RPMI7951 (cell line): ENCODE results near the gene LRRC59. TPM values are rescaled to one million over a fixed set of nuclear protein-coding genes. Genes with fewer than 3 reads are reported as not detected.

Source experiments
- DNase-seq: peaks from one replicate; pipeline ENCODE4 v3.0.0-alpha.2; 2012; ENCODE audit warnings: low read depth
- total RNA-seq: library from RNA; depleted of rRNA; stranded (reverse); fragments of >200 nt; shearing (Covaris generic); gene quantifications from 2 replicates; pipeline ENCODE4 v1.2.3, GENCODE V29; 2014; rRNA removed

LRRC59 gene
- total RNA-seq, 1 experiment from 2014 or later, result 141 TPM

DNA sequence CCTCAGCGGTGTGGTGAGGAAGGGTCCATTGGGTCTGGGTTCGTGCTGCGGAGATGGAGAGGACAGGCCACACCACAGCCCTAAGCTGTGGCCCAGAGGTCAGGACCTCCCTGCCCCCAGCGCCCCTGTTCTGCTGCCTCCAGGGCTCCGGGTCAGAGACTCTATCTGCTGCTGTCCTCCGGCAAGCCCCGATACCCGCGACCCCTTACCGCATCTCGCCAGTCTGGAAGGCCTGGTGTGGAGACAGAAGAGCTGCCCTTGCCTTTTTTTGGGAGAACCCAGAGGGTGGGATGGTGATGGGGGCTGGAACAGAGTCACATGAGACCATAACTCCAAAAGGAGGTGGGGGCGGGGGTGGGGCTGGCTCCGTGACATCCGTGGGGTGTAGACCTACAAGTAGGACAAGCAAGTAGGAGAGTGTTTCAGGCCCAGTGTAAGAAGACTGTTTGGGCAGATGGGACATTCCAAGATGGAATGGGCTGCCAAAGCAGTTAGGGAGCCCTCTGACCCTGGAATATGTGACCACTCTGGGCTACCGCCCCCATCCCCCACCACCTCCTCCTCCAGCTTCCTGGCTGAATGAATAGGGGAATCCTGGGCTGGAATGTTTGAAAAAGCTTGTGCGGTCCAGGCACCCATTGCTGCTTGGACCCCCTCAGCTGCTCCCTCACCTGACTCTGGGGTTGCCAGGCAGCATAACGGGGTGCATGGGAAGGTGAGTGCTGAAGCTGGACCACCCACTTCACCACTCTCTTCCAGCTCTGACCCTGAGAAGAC, 50.0 kb downstream of the LRRC59 start:
- no peak for DNase-seq

DNA sequence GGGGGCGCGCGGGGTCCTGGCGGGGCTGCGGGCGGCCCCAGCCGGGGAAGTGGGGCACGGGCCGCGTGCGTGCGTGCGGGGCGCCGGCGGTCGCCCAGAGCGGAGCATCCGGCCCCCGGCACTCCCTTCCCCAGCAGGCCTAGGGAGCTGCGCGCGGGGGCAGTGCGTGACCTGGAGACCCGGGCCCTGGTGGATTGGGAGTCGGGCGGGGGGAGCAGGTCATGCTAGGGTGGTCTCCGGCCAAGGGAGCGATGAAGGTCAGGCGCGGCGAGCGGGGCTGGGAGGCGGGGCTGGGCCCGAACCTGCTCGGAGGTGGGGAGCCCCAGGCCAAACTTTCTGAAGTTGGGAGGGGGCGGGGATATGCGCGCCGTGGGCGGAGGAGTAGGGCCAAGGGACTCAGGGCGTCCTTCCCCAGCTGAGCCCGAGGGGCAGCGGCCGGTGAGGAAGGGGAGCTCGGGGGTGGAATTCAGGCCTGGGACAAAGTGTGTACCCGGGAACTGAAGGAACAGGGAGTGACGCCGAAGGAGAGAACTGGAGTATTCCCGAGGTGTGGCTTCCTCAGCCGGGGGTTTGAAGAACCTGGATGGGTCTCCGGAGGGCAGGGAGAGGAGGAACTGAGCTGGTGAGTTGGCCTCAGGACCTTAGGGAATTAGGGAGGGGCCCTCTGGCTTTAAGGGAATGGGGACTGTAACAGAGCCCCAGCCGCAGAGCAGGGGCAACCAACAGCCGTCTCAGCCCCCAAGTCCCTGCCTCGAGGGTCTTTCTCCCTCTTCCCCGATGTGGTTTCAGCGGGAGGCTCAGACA, 50.8 kb downstream of the LRRC59 start:
- DNase-seq, result no peak

DNA sequence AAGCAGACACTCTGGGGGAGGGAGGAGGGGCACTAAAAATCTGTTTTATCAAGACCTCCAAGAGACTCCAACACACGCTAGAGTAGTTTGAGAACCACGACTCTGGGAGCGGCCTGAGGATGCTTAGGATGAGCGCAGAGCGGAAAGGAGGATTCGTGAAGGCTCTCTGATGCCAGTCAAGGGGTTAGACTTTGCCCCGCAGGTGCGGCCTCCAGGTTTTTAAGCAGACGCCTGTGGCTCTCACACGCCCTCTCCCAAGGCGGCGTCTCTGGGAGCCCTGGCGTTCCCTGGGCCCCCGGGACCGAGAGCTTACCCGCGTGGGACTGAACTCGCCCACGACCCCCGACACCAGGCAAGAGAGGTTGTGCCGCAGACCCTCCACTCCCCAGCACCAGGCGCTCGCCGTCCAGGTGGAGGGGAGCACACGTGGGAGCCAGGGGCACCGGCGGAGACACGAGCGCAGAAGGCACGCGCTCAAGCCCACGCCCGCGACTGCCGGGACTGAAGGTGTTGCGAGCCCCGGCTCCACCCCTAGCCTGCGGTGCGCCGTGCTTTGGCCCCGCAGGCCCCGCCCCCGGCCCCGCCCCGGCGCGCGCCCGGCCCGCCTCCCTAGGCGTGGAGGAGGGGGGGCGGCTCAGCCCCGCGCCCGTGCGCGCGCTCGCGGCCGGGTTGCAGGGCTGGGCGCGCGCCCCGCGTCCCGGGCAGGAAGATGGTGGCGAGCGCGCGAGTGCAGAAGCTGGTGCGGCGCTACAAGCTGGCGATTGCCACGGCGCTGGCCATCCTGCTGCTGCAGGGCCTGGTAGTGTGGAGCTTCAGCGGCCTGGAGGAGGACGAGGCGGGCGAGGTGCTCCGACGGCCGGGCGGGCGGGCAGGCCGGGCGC, 51.7 kb downstream of the LRRC59 start, which contains the start of gene XYLT2:
Gene XYLT2 (plus strand): TSS at position 695 of the 881 bp plus-strand sequence. CDS start 15 bp downstream, at position 710.
- DNase-seq, result peak; percentile 84

DNA sequence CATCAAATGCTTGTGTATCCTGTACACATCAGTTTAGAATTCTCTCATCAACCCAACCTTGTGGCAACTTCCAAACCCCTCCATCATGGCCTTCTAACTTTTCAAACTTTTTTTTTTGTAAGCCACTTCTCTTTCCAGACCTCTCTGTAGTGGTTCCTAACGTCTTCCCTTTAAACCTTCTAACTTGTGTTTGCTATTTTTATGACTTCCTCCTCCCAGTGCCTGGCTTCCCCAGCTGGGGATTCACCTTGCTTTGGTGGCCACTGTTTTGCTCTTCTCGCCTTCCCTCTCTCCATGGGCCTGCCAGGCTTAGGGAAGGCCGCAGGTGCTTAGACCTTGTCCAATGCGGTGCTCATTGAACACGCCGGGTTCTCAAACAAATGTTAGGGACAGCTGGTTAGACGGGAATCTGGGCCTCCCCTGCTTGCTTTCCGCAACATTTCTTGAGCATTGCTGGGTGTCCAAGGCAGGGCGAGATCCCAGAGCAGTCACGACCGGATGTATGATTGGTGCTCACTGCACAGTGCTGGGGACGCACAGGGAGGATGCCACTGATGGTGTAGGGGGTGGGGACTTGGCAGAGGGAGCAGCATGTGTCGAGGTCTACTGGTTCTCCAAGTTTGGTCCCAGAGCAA, 52.5 kb downstream of the LRRC59 start:
- no peak for DNase-seq

DNA sequence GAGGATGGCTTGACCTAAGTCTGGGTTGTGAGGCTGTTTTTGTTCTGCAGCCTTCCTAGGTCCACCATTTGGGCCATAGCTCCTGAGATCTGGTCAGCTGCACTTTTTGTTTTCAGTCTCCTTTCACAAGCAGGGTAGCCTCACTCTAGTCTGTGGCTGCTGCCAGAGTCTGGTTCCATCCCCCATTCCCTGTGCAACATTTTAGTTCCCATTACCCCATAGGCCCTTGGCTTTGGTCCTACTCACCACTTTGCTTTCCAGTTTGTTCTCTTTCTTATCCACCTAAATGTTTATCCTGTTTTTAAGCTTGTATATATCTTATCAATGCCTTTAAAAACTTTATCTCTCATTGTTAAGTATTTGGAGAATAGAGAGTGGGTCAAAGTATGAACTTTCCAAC, 57.9 kb downstream of the LRRC59 start:
- no peak for DNase-seq

DNA sequence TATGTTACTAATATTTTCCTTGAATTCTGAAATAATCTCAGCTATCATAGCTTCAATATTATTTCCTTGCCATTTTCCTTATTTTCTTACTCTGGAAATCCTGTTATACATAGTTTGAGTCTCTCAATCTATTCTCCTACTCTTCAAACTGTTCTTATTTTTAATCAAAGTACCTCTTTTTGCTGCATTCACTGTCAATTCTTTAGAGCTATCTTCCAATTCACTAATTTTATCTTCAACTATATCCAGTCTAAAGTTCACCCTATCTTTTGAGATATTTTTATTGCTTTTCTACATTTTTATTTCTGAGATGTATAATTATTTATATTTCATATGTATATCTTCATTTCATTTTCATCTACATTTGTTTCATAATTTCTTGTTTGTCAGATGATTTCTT, 58.7 kb downstream of the LRRC59 start:
- no peak for DNase-seq

DNA sequence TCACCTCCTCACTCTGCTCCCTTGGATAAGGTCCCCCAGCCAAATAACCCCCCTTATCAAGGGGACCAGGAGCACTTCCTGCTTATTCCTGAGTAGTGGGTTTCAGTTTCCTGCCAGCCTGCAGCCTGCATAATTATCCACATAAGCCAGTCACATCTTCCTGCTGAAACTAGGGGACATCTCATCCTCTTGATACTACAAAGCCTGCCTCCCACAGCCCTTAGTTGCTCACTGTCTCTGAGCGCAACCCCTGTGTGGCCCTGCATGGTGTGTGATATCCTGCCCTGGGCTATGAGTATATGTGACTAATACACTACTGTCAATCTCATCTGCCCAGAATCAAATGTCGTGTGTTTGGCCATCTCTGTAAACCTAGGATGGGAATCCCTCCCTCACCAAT, 59.4 kb downstream of the LRRC59 start:
- DNase-seq, result peak; percentile 41

DNA sequence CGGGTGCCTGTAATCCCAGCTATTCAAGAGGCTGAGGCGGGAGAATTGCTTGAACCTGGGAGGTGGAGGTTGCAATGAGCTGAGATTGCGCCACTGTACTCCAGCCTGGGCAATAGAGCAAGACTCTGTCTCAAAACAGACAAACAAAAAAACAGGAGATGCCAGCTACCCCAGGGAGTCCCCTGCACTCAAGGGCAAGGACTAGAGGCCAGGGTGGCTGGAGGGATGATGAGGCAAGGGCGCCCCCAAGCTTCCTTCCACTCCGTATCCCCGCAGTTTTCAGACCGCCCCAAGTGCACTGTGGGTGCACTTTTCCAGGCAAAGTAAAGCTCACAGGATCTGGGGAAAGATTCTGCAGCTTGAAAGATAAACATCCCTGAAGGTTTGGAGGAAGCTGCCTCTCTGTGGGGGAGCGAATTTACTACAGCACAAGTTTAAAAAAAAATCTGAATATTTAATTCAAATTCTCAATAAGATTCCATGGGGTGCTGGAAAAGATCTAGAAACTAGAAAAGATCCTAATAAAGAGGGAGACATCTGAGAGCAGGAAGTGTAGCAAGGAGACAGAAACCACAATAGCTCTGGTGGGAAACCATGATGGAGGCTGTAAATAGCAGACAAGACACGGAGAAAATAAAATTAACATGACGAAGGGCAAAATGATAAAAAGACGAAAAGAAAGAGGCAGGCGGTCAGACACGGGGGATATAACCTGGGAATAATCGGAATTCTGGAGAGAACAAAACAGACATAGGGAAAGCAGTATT, 63.8 kb downstream of the LRRC59 start:
- peak; percentile 14 for DNase-seq

DNA sequence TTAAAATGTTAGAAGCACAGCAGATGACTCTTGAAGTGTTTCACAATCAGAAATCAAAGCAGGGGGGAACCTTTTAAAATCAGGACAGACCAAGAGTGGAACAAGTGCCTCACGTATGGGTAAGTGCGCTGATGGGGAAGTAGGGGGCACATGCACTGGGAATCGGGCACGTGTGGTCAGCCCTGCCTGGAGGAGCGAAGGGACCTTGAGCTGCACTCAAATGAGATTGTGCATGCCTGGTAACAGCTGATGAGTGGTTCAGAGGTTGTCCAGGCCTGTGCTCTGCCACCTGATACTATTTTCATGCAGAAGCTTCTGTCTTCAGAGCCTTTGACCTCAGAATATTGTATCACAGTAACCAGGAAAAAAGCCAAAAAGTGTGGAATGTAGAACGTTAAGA, 65.1 kb downstream of the LRRC59 start:
- DNase-seq, result no peak

Other genes with a start within 250 kb of the LRRC59 start
- 9.5 and 12.8 TPM in 2 replicates for gene PPP1R9B, start 246.8 kb downstream of the LRRC59 start, total RNA-seq
- gene SGCA, start 231.5 kb downstream of the LRRC59 start, total RNA-seq, result not detected in 2 replicates
- 239 and 259 TPM in 2 replicates for gene COL1A1, start 195.9 kb downstream of the LRRC59 start, total RNA-seq
- 0.29 TPM in 1 of 2 replicates, not detected in the other for gene TMEM92, start 123.1 kb downstream of the LRRC59 start, total RNA-seq
- 12.4 and 15.2 TPM in 2 replicates for gene XYLT2, start 51.4 kb downstream of the LRRC59 start, total RNA-seq
- gene MRPL27, start 24.3 kb downstream of the LRRC59 start, total RNA-seq, result 75.2 and 120 TPM in 2 replicates
- 10.6 and 14.3 TPM in 2 replicates for gene EME1, start 24.3 kb downstream of the LRRC59 start, total RNA-seq
- 19.4 and 20.4 TPM in 2 replicates for gene ACSF2, start 28.7 kb upstream of the LRRC59 start, total RNA-seq
- gene CHAD, start 71.4 kb upstream of the LRRC59 start, total RNA-seq, result not detected in 2 replicates
- 10.0 and 11.1 TPM in 2 replicates for gene RSAD1, start 81.3 kb upstream of the LRRC59 start, total RNA-seq
- gene MYCBPAP, start 110.9 kb upstream of the LRRC59 start, total RNA-seq, result 0.29 TPM in 1 of 2 replicates, not detected in the other
- not detected in 2 replicates for gene EPN3, start 135.2 kb upstream of the LRRC59 start, total RNA-seq
- gene SPATA20, start 149.7 kb upstream of the LRRC59 start, total RNA-seq, result 15.5 and 20.5 TPM in 2 replicates
- gene CACNA1G, start 163.2 kb upstream of the LRRC59 start, total RNA-seq, result under 0.01 and 0.12 TPM in 2 replicates
- gene ABCC3, start 237.4 kb upstream of the LRRC59 start, total RNA-seq, result 23.1 and 28.4 TPM in 2 replicates